ENCODE measurements around the gene SPG21. TPM values are rescaled to one million over a fixed set of nuclear protein-coding genes. Genes with fewer than 3 reads are reported as not detected.

The SPG21 gene
- total RNA-seq, 1 experiment from 2014 or later, result 66.6 TPM

DNA sequence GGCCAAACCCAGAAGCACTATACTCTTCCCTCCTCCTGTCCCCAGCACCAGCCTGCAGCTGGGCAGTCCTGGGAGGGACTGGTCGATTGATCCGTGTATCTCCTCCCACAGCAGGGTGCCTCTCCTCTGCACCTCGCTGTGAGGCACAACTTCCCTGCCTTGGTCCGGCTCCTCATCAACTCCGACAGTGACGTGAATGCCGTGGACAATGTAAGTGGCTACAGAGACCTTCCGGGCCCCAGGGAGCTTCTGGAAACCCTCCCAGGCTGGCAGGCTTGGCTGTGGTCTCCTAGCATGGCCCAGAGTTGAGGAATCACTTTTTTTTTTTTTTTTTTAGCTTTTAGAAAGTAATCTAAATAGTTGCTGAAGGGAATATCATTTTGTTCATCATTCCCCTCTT, 47.4 kb downstream of the SPG21 start:
- Histone ChIP-seq H3K23me2 (ENCODE audit: insufficient read length, low read depth, low read length, poor library complexity, severe bottlenecking) (peaks cover 4% of the 10 kb centered on the region), H3K56ac (ENCODE audit: insufficient read length, low read depth, low read length) (no peak overlapping the region), H2AFZ (ENCODE audit: low read length) (no peak overlapping the region), H2BK5ac (ENCODE audit: insufficient read length, low read length) (no peak overlapping the region), H3K18ac (ENCODE audit: insufficient read length, low read depth, low read length) (no peak overlapping the region), H3K4me1 (ENCODE audit: insufficient read depth, low read length) (no peaks in the 10 kb centered on the region), H4K20me1 (ENCODE audit: control insufficient read depth, insufficient read depth, insufficient read length) (no peaks in the 10 kb centered on the region), H3K79me1 (ENCODE audit: insufficient read depth, low read depth, low read length, poor library complexity, severe bottlenecking) (no peaks in the 10 kb centered on the region), H3K27me3 (ENCODE audit: insufficient read depth, low read length) (no peaks in the 10 kb centered on the region), H2AK5ac (ENCODE audit: insufficient read length, low read length) (no peak overlapping the region), H4K8ac (replicated peaks; ENCODE audit: insufficient read length, low read depth, low read length) (no peak overlapping the region), H3K14ac (ENCODE audit: insufficient read depth, low read length) (no peak overlapping the region; the same call in 1 of the 2 replicates), H3K27ac (ENCODE audit: insufficient read length, low read depth, low read length) (no peak overlapping the region), H3K23ac (ENCODE audit: insufficient read length, low read depth, low read length) (no peak overlapping the region), H2BK12ac (ENCODE audit: insufficient read length, low read depth, low read length) (no peak overlapping the region), H4K91ac (ENCODE audit: insufficient read length, low read depth, low read length) (no peak overlapping the region), H3K4me2 (ENCODE audit: insufficient read depth, insufficient read length, low read length) (no peak overlapping the region), H3K9me3 (ENCODE audit: control insufficient read depth, low read depth, low read length) (no peaks in the 10 kb centered on the region), H3T11ph (ENCODE audit: low read length) (no peak overlapping the region), H3K4ac (ENCODE audit: low read depth, low read length) (no peak overlapping the region), H3K9ac (ENCODE audit: extremely low read depth, insufficient read length, low read length) (no peak overlapping the region), H2BK15ac (ENCODE audit: low read depth, low read length) (no peak overlapping the region), H4K5ac (ENCODE audit: insufficient read length, low read depth, low read length) (no peak overlapping the region), H2BK20ac (ENCODE audit: low read depth, low read length, poor library complexity, severe bottlenecking) (no peak overlapping the region), H2BK120ac (ENCODE audit: low read depth, low read length, poor library complexity, severe bottlenecking) (no peak overlapping the region), H3K79me2 (ENCODE audit: insufficient read depth, low read length) (no peaks in the 10 kb centered on the region)
- no peaks in the 10 kb centered on the region for H3K9me3 Mint-ChIP-seq
- TF ChIP-seq, protein P1, sequence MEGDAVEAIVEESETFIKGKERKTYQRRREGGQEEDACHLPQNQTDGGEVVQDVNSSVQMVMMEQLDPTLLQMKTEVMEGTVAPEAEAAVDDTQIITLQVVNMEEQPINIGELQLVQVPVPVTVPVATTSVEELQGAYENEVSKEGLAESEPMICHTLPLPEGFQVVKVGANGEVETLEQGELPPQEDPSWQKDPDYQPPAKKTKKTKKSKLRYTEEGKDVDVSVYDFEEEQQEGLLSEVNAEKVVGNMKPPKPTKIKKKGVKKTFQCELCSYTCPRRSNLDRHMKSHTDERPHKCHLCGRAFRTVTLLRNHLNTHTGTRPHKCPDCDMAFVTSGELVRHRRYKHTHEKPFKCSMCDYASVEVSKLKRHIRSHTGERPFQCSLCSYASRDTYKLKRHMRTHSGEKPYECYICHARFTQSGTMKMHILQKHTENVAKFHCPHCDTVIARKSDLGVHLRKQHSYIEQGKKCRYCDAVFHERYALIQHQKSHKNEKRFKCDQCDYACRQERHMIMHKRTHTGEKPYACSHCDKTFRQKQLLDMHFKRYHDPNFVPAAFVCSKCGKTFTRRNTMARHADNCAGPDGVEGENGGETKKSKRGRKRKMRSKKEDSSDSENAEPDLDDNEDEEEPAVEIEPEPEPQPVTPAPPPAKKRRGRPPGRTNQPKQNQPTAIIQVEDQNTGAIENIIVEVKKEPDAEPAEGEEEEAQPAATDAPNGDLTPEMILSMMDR (conservative IDR thresholded peaks at IDR 0.05), result no peak
- peaks cover 0 to 2% (median 0%) of the 10 kb centered on the region in 3 experiments; a peak in 2 of 7 replicates for H3K36me3 Mint-ChIP-seq (ENCODE audit: insufficient read depth in 1 of 3, low read depth in 3 of 3)
- WGBS (ENCODE audit: extremely low coverage, insufficient read length, low lambda C conversion rate), result no CpG with 5 or more reads among the region's 8 CpGs
- DNase-seq, result no peak
- H3K4me1 Mint-ChIP-seq, result peaks cover 2 to 3% of the 10 kb centered on the region in 2 experiments; a peak in 1 of 4 replicates
- H3K27me3 Mint-ChIP-seq (ENCODE audit: low read depth), result no peaks in the 10 kb centered on the region
- no peak overlapping the region for H3K27ac Mint-ChIP-seq
- no peak overlapping the region for H3K4me3 Mint-ChIP-seq
